ENCODE data around the gene ANGEL1.

The ANGEL1 gene, protein sequence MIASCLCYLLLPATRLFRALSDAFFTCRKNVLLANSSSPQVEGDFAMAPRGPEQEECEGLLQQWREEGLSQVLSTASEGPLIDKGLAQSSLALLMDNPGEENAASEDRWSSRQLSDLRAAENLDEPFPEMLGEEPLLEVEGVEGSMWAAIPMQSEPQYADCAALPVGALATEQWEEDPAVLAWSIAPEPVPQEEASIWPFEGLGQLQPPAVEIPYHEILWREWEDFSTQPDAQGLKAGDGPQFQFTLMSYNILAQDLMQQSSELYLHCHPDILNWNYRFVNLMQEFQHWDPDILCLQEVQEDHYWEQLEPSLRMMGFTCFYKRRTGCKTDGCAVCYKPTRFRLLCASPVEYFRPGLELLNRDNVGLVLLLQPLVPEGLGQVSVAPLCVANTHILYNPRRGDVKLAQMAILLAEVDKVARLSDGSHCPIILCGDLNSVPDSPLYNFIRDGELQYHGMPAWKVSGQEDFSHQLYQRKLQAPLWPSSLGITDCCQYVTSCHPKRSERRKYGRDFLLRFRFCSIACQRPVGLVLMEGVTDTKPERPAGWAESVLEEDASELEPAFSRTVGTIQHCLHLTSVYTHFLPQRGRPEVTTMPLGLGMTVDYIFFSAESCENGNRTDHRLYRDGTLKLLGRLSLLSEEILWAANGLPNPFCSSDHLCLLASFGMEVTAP

DNA sequence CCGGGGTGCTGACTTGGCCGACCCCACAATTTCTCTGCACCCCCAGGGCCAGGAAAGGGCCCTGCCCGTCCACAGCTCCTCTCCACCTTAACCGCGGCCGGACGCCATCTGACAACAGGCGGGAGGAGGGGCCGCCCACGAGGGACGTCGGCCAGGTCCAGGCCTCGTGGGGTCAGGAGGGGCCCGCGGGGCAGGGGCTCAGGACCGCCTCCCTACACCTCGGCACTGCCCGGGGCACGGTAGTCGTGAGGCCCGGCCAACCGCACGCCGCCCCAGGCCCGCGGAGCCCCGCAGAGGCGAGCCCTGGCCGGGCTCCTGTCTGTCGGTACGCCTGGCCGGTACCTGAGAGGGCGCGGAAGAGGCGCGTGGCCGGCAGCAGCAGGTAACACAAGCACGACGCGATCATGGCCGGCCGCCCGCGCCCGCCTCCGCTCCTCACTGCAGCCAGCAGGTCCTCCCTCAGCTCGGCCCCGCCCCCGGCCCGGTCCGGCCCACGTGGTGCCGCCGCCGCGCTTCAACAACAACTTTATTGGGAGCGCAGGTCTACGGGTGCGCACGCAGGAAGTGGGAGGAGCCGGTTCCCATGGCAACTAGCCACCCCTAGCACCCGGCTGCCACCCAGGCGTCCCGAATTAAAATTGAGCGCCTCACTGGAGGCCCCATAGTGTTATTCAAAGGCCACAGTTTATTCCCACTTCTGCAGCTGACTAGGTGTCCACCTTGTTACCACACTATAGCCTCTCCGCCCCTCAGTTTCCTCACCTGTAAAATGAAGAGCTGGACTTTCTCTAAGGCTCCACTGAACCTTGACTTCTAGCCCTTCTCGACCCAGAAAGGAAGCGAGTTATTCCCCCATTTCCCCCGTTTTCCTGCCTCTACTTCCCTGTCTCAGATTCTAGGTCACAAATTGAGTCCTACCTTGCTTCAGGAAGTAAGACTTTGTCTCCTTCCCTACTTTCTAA, at the start of gene ANGEL1:
TSS of gene ANGEL1 (minus strand) at position 461 of the 962 bp plus-strand sequence. CDS start at position 406, 55 bp downstream.
- peak within 1 kb of the TSS; percentile 97 for H3K4me3 Mint-ChIP-seq
- no peaks in the 10 kb centered on the region for H3K27me3 Mint-ChIP-seq
- H3K27ac Mint-ChIP-seq, result peak within 1 kb of the TSS; percentile 94
- H3K36me3 Mint-ChIP-seq, result peaks cover 8 to 18% of the 10 kb centered on the region in 2 donors
- DNase-seq, result peak; percentile 96
- H3K4me1 Mint-ChIP-seq, result peaks cover 17 to 33% of the 10 kb centered on the region in 2 donors
- peak; percentile 93 to 94 for ATAC-seq (replicated peaks)
- H3K9me3 Mint-ChIP-seq, result no peaks in the 10 kb centered on the region

DNA sequence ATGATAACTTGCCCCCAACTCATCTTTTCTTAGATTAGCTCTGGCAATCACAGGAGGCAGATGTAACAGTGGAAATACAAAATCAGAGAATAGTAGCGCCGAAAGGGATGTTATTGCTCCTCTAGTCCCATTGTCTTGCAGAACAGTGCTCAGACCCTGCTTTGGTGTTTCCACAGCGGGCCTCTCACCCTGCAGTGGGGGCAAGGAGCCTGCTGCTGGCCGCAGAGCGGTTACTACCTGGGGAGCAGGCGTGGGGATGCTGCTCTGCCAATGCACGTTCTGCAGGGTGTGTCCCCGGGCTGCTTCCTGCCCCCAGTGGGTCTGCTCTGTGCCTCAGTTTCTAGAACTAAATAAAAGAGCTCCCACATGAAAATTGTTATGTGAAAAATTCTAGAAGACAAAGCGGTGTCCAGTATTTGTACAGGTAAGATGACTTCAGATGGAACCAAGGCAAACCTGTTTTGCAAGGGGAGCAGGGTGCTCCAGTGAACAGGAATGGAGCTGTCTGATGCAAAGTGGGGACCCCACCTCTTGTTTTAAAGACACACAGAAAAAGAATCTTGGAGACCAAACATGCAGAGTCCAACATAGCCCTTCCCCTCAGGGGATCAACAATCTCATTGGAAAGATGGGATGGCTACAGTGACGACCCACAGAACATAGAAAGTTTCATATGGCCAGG, 49.0 kb upstream of the ANGEL1 start:
- H3K27me3 Mint-ChIP-seq, result peaks cover 8 to 11% of the 10 kb centered on the region in 2 donors
- H3K27ac Mint-ChIP-seq, result no peak overlapping the region
- no peaks in the 10 kb centered on the region for H3K9me3 Mint-ChIP-seq
- ATAC-seq (replicated peaks), result no peak
- peaks cover 10 to 13% of the 10 kb centered on the region in 2 donors for H3K4me1 Mint-ChIP-seq
- H3K36me3 Mint-ChIP-seq, result no peaks in the 10 kb centered on the region
- no peak overlapping the region for H3K4me3 Mint-ChIP-seq
- DNase-seq, result no peak

DNA sequence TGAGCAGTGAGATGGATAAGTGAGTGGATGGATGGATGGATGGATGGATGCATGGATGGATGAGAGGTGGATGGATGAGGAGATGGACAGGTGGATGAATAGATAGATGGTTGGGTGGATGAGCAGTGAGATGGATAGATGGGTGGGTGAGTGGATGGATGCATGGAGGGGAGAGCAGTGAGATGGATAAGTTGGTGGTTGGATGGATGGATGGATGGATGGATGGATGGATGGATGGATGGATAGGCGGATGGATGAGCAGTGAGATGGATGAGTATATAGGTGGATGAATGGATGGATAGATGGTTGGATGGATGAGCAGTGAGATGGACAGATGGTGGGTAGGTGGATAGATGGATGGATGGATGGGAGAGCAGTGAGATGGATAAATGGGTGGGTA, 44.1 kb upstream of the ANGEL1 start:
- Mint-ChIP-seq H3K9me3 (no peaks in the 10 kb centered on the region), H3K4me1 (no peaks in the 10 kb centered on the region), H3K27ac (no peak overlapping the region), H3K4me3 (no peak overlapping the region), H3K27me3 (peaks cover 31% of the 10 kb centered on the region in 2 donors), H3K36me3 (no peaks in the 10 kb centered on the region)
- DNase-seq (no peak), ATAC-seq (replicated peaks) (no peak)

DNA sequence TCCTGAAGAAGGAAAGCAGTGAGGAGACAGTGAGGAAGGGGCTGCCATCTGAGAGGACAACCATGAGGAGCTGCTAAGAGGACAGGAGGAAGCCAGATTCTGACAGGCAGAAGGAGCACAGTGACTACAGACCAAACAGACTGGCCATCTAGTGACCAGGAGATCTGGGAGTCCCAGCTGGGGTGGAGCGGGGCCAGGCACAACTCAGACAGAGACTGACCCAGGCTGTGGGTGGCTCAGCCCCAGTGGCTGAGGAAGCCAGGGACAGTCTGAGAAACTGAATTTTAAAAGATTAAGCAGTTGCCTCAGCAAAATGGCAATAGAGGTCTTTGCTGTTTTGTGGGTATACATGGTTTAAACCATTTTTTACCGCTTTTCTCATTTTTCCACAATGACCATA, 42.4 kb upstream of the ANGEL1 start:
- H3K27me3 Mint-ChIP-seq, result peaks cover 31% of the 10 kb centered on the region in 2 donors
- no peak for ATAC-seq (replicated peaks)
- no peak overlapping the region for H3K4me3 Mint-ChIP-seq
- H3K36me3 Mint-ChIP-seq, result no peaks in the 10 kb centered on the region
- H3K9me3 Mint-ChIP-seq, result no peaks in the 10 kb centered on the region
- H3K27ac Mint-ChIP-seq, result no peak overlapping the region
- H3K4me1 Mint-ChIP-seq, result no peaks in the 10 kb centered on the region
- DNase-seq, result no peak

DNA sequence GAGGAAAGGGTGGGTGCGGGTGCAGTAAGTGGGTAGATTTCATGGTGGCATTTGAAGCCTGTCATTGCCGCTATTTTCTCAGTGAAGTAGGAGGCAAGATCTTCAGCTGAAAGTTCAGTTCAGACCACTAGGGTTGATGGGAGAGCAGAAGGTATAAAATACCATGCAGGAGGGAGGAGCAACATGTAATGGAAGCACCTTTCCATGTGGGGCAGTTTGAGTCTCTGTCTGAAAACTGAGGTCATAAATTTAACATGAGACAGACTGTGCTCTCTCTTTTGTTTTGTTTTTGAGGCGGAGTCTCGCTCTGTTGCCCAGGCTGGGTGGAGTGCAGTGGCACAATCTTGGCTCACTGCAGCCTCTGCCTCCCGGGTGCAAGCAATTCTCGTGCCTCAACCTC, 36.2 kb upstream of the ANGEL1 start:
- H3K36me3 Mint-ChIP-seq, result no peaks in the 10 kb centered on the region
- H3K4me3 Mint-ChIP-seq, result no peak overlapping the region

DNA sequence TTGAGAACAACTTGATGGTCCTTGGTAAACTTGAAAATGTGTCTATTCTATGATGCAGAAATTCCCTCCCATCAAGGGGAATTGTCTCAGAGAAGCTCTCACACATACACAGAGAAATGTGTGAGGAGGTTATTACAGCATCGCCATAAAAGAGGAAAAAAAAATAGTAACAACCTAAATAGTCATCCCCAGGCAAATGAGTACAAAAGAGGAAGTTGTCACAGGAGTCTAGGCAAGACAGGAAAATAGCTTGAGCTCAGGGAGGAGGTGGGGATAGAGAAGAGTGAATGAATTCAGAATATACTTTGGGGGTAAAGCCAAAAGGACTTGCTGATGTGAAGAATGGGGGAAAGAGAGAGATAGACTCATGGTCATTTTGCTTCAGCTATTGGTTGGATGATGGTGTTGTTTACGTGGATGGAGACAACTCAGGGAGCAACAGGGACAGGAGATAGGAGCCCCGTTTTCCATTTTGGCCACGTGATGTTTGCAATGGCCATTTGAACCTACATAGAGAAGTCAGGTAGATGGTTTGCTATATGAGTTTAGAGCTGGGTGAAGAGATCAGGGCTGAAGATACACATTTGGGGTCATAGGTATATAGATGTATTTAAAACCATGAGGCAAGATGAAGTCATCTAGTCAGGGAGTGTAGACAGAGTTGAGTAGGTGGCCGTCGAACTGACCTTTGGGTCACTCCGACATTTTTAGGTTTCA, 33.8 kb upstream of the ANGEL1 start:
- DNase-seq, result no peak
- ATAC-seq (replicated peaks), result no peak
- Mint-ChIP-seq H3K36me3 (no peaks in the 10 kb centered on the region), H3K4me3 (no peak overlapping the region), H3K27me3 (peaks cover 7 to 8% of the 10 kb centered on the region in 2 donors), H3K4me1 (peaks cover 2 to 14% of the 10 kb centered on the region in 2 donors), H3K9me3 (no peaks in the 10 kb centered on the region), H3K27ac (no peak overlapping the region)

More for the DNA sequence above, 36.2 kb upstream of the ANGEL1 start:
- peaks cover 2 to 14% of the 10 kb centered on the region in 2 donors for H3K4me1 Mint-ChIP-seq
- H3K27ac Mint-ChIP-seq, result no peak overlapping the region
- H3K27me3 Mint-ChIP-seq, result peaks cover 11 to 12% of the 10 kb centered on the region in 2 donors
- DNase-seq (no peak), ATAC-seq (replicated peaks) (peak in 1 of 2 donors; percentile 20)
- no peaks in the 10 kb centered on the region for H3K9me3 Mint-ChIP-seq

DNA sequence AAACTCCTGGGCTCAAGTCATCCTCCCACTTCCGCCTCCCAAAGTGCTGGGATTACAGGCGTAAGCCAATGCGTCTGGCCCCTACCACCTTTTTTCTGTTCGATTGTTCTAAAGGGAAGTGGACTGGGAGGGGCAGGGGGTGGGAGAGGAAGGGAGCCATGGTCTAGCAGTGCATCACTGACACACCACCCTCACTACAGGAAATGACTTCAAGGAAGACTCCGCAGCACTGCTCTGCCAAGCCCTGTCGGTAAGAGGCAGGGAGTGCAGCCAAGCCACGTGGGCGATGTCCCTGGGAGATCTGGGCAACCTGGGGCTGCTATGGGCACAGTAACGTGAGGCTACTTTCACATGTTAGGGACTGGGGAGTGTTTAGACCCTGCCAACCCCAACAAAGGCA, 31.5 kb upstream of the ANGEL1 start:
- H3K27ac Mint-ChIP-seq, result no peak overlapping the region
- H3K4me3 Mint-ChIP-seq, result no peak overlapping the region
- DNase-seq (peak; percentile 9), ATAC-seq (replicated peaks) (peak; percentile 76 to 90)
- H3K36me3 Mint-ChIP-seq, result no peaks in the 10 kb centered on the region
- H3K4me1 Mint-ChIP-seq, result peaks cover 2 to 14% of the 10 kb centered on the region in 2 donors
- H3K9me3 Mint-ChIP-seq, result no peaks in the 10 kb centered on the region
- peaks cover 7 to 8% of the 10 kb centered on the region in 2 donors for H3K27me3 Mint-ChIP-seq

DNA sequence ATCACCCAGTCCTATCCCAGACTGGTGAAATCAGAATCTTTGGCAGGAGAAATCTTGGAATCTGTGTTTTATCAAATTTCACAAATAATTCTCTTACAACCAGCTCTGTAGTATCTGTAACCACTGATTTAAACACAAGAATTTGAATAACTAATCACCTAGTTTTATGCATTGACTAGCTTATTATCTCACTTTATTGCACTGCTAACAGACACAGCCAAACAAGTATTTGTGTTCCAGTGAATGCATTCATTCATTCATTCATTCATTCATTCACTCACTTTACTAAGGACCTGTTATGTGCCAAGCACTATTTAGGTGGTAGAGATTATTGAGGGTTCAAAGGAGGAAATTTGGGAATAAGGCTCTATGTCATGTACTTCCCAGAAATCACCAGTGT, 29.7 kb upstream of the ANGEL1 start:
- H3K4me1 Mint-ChIP-seq, result peaks cover 2 to 14% of the 10 kb centered on the region in 2 donors
- ATAC-seq (replicated peaks) (no peak), DNase-seq (no peak)
- no peak overlapping the region for H3K27ac Mint-ChIP-seq
- no peak overlapping the region for H3K4me3 Mint-ChIP-seq
- H3K36me3 Mint-ChIP-seq, result no peaks in the 10 kb centered on the region
- H3K9me3 Mint-ChIP-seq, result no peaks in the 10 kb centered on the region
- peaks cover 7 to 8% of the 10 kb centered on the region in 2 donors for H3K27me3 Mint-ChIP-seq

DNA sequence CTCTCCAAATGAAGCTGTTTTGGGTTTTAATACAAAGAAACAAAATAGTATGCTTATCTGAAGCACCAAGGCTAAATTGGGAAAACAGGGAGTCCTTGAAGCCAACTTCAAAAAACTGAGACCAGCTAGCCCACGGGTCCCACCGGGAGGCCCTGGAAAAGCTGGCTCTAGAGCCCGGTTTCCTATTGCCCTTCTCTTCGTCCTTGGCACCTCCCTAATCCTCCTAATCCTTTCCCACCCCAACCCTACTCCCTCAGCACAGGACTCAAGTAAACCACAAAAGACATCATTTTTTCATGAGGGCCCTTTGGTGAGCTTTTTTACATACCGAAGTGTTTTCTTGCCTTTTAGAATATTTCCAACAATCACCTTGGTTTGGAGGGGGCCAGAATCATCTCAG, 24.8 kb upstream of the ANGEL1 start:
- no peak overlapping the region for H3K27ac Mint-ChIP-seq
- H3K9me3 Mint-ChIP-seq, result no peaks in the 10 kb centered on the region
- H3K36me3 Mint-ChIP-seq, result no peaks in the 10 kb centered on the region
- DNase-seq (no peak), ATAC-seq (replicated peaks) (no peak)
- H3K27me3 Mint-ChIP-seq, result peaks cover 14 to 19% of the 10 kb centered on the region in 2 donors
- H3K4me1 Mint-ChIP-seq, result no peaks in the 10 kb centered on the region
- no peak overlapping the region for H3K4me3 Mint-ChIP-seq

DNA sequence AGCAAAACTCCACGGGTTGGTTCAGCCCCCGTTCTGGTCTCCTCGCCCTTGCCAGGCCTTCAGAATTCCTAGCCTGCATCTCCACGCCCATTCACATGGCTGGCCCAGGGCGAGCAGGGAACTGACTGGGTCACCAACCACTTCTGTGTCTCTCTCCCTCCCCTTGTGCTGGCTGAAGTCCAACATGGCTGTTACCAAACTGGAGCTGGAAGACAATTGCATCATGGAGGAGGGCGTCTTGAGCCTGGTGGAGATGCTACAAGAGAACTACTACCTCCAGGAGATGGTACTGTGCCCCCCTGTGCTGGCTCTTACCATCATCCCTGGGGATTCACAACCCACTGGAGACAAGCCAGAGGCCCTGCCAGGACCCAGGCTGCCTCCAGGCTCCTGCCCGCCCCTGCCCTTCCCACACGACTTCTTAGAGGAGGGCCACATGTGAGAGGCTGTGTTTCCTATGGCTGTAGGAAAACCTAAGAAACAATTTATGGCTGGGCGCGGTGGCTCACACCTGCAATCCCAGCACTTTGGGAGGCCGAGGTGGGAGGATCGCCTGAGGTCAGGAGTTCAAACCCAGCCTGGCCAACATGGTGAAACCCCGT, 23.4 kb upstream of the ANGEL1 start:
- peaks cover 13 to 19% of the 10 kb centered on the region in 2 donors for H3K27me3 Mint-ChIP-seq

DNA sequence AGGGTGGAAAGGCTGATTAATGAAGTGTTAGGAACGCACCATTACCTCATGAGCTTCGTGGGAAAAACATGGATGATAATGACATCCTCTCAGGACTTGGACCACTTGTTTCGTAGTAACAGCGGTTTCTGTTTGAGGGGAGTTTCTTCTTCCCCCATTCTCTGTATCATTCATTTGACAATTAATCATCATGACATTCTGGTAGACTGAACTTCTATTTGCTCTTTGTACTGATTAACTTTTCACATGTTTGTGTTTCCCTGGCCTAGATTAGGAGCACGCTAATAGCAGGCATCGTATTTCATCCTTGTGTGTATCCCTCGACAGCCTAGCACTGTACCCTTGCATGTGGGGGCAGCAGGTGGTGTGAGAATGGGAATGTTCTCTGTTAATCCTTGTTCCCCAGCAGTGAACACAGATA, 21.6 kb upstream of the ANGEL1 start:
- Mint-ChIP-seq H3K27ac (no peak overlapping the region), H3K27me3 (peaks cover 13 to 22% of the 10 kb centered on the region in 2 donors), H3K4me1 (no peaks in the 10 kb centered on the region), H3K4me3 (no peak overlapping the region), H3K9me3 (no peaks in the 10 kb centered on the region), H3K36me3 (no peaks in the 10 kb centered on the region)
- no peak for ATAC-seq (replicated peaks)
- DNase-seq, result no peak

More for the DNA sequence above, 23.4 kb upstream of the ANGEL1 start:
- H3K4me3 Mint-ChIP-seq, result no peak overlapping the region
- no peak overlapping the region for H3K27ac Mint-ChIP-seq
- ATAC-seq (replicated peaks), result no peak
- no peaks in the 10 kb centered on the region for H3K9me3 Mint-ChIP-seq
- H3K36me3 Mint-ChIP-seq, result no peaks in the 10 kb centered on the region
- no peak for DNase-seq
- no peaks in the 10 kb centered on the region for H3K4me1 Mint-ChIP-seq

DNA sequence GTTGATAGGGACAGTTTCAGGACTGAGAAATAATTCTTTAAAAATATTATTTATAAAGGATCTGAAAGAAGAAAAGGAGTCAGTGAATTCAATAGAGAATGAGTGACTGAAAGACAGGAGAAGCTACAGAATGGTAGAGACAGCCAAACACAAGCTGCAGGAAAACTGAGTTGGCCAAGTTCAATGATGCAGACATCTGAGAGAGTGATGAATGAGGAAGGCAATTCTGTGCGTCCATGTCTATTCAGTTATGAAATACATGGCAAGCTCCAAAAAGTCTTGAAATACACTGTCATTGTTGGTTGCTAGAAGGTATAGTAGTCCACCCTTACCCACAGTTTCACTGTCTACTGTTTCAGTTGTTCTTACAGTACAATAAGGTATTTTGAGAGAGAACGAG, 20.3 kb upstream of the ANGEL1 start:
- H3K9me3 Mint-ChIP-seq, result no peaks in the 10 kb centered on the region

DNA sequence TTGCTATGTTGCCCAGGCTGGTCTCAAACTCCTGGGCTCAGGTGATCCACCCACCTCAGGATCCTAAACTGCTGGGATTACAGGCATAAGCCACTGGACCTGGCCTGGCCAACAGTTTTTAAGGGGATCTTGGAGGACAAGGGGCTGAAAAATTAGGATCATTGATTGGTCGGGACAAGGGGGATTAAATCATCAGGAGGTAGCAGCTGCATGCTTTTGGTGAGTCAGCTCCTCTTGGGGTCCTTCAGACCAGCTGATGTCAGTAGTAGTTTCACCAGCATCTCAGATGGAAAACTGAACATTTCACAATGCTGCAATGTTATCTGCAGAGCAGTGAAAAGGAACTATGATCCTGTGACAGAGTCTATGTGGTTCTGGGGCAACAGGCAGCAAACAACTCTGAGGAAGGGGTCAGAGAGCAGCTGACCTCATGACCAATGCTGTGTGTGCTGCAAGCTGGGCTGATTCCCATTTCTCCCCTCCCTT, 19.9 kb upstream of the ANGEL1 start:
- H3K36me3 Mint-ChIP-seq, result no peaks in the 10 kb centered on the region
- H3K9me3 Mint-ChIP-seq, result no peaks in the 10 kb centered on the region
- no peak overlapping the region for H3K27ac Mint-ChIP-seq
- no peak overlapping the region for H3K4me3 Mint-ChIP-seq
- no peaks in the 10 kb centered on the region for H3K4me1 Mint-ChIP-seq
- DNase-seq (no peak), ATAC-seq (replicated peaks) (no peak)
- peaks cover 13 to 31% of the 10 kb centered on the region in 2 donors for H3K27me3 Mint-ChIP-seq

More for the DNA sequence above, 20.3 kb upstream of the ANGEL1 start:
- Mint-ChIP-seq H3K4me1 (no peaks in the 10 kb centered on the region), H3K27me3 (peaks cover 13 to 28% of the 10 kb centered on the region in 2 donors), H3K27ac (no peak overlapping the region), H3K36me3 (no peaks in the 10 kb centered on the region), H3K4me3 (no peak overlapping the region)
- ATAC-seq (replicated peaks) (no peak), DNase-seq (no peak)
